Sigmoid colon (tissue), 4 donors: Measurements from ENCODE around the gene PDZRN4.
A peak's percentile ranks its signal among the peaks of the same experiment; 100 is the strongest.

ENCODE experiments used
- EP300 ChIP-seq, 4 donors: sonication (generic); formaldehyde crosslinking; IDR thresholded peaks; one replicate each; pipeline ENCODE4 v1.6.1; 2017; ENCODE audit warnings: antibody characterized with exemption in 4 of 4
- POLR2A ChIP-seq, 2 donors: fragments of 450-650 bp; IDR thresholded peaks; one replicate each; pipeline ENCODE4 v1.6.1; 2016; ENCODE audit warnings: antibody characterized with exemption in 2 of 2, mild to moderate bottlenecking in 2 of 2, moderate library complexity in 2 of 2
- POLR2AphosphoS5 ChIP-seq, 4 donors: sonication (generic); formaldehyde crosslinking; IDR thresholded peaks; one replicate each; pipeline ENCODE4 v1.6.1; 2017; ENCODE audit warnings: antibody characterized with exemption in 4 of 4
- TF ChIP-seq, protein P1 (sequence below), 4 experiments: fragments of 450-650 bp in 3 of 4; fragments of 200-600 bp in 1 of 4; IDR thresholded peaks; one replicate each; pipeline ENCODE4 v1.5.1; 2016 to 2019; ENCODE audit warnings: antibody characterized with exemption in 4 of 4, mild to moderate bottlenecking in 3 of 4, moderate library complexity in 2 of 4

DNA sequence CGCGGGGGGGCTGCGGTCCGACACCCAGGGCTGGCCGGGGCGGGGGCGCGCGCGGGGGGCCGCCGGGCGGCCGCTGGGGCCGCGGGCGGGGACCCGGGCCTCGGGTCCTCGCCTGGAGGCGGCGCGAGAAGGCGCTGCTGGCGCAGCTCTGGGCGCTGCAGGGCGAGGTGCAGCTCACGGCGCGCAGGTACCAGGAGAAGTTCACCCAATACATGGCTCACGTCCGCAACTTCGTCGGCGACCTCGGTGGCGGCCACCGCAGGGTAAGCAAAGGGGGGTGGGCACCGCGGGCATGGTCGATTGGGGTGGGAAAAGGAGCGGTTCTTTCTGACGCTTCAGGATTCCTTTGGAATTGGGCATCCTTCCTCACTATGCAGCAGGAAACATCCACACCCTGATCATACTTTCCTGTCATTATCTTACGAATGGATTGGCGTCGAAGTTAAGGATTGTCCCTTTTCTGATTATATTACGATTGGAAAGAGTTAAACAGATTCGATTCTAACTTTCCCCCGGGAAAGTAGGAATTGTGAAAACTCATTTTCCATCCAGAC lies 798 bp downstream of the PDZRN4 start:
- TF ChIP-seq, protein P1, sequence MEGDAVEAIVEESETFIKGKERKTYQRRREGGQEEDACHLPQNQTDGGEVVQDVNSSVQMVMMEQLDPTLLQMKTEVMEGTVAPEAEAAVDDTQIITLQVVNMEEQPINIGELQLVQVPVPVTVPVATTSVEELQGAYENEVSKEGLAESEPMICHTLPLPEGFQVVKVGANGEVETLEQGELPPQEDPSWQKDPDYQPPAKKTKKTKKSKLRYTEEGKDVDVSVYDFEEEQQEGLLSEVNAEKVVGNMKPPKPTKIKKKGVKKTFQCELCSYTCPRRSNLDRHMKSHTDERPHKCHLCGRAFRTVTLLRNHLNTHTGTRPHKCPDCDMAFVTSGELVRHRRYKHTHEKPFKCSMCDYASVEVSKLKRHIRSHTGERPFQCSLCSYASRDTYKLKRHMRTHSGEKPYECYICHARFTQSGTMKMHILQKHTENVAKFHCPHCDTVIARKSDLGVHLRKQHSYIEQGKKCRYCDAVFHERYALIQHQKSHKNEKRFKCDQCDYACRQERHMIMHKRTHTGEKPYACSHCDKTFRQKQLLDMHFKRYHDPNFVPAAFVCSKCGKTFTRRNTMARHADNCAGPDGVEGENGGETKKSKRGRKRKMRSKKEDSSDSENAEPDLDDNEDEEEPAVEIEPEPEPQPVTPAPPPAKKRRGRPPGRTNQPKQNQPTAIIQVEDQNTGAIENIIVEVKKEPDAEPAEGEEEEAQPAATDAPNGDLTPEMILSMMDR (IDR thresholded peaks at IDR 0.05) = no peak
- no peak for TF ChIP-seq POLR2A (IDR thresholded peaks at IDR 0.05)
- peak in 1 of 4 donors; percentile 3 for TF ChIP-seq POLR2AphosphoS5 (IDR thresholded peaks at IDR 0.05)
- no peak for TF ChIP-seq EP300 (IDR thresholded peaks at IDR 0.05)
